H1 (cell line): ENCODE results near the gene OTC. TPM values are rescaled to one million over a fixed set of nuclear protein-coding genes. Genes with fewer than 3 reads are reported as not detected.

Experiments
- CEBPB ChIP-seq: IDR thresholded peaks from 2 replicates; pipeline ENCODE4 v1.6.1; 2012; ENCODE audit warnings: low read depth, low read length
- POLR2A ChIP-seq, 2 experiments: IDR thresholded peaks; 1 replicate in 1 of 2; 2 replicates in 1 of 2; pipeline ENCODE4 v1.6.1; 2011; ENCODE audit warnings: low read depth in 2 of 2, low read length in 2 of 2, mild to moderate bottlenecking in 2 of 2; ENCODE audit errors: control extremely low read depth in 1 of 2
- TCF12 ChIP-seq: IDR thresholded peaks from 2 replicates; pipeline ENCODE4 v1.6.1; 2011; ENCODE audit warnings: low read depth, mild to moderate bottlenecking, low read length
- polyA plus RNA-seq, 7 experiments: library from polyadenylated mRNA; depleted of rRNA in 3 of 7; stranded (reverse) in 5 of 7; unstranded in 2 of 7; fragments of >200 nt in 5 of 7; fragments of 200-250 nt in 2 of 7; gene quantifications; 1 replicate in 5 of 7; 2 replicates in 1 of 7; 4 replicates in 1 of 7; pipeline versions ENCODE4 v1.2.1 to v1.2.3, GENCODE V29; 2011 to 2013; ENCODE audit warnings: missing spikeins in 2 of 7, mixed read lengths in 2 of 7
- total RNA-seq: library from RNA; stranded (reverse); fragmentation: NEBNext Ultra II Directional; extraction: Animal tissue kit (Norgen Biotek cat#: 25700); gene quantifications from 2 replicates; pipeline ENCODE4 v1.2.1, GENCODE V29; 2021

Gene OTC
- total and polyA plus RNA-seq, 2 of the 8 experiments (the other 6 are each of a cell fraction or from before 2014, with no cell fraction given), result not detected

GRCh38 chrX:38352362-38352761 lies at the start of gene OTC (continued):
- TF ChIP-seq POLR2A (IDR thresholded peaks at IDR 0.05; ENCODE audit: control extremely low read depth in 1 of 2, low read depth in 2 of 2, low read length in 2 of 2) (no peak), CEBPB (no peak), TCF12 (no peak)
